Body of pancreas (tissue), 4 donors: ENCODE data around the gene PKLR. TPM values are rescaled to one million over a fixed set of nuclear protein-coding genes. Genes with fewer than 3 reads are reported as not detected.

ENCODE experiments used
- ATAC-seq: fragments of 150-250 bp; one replicate; pipeline ENCODE4 v1.9.1; 2016
- DNase-seq, 4 donors: peaks; one replicate each; pipeline ENCODE4 v3.0.0-alpha.2; 2019
- H3K27ac ChIP-seq, 4 donors: fragments of 200-600 bp; sonication (generic); 1 replicate in 3 of 4; 2 replicates in 1 of 4; pipeline versions ENCODE4 v1.5.1 to v1.6.1; 2016 to 2019; ENCODE audit warnings: mild to moderate bottlenecking in 1 of 4, mixed read lengths in 1 of 4, moderate library complexity in 1 of 4
- H3K27me3 ChIP-seq, 2 donors: fragments of 200-600 bp; sonication (generic); one replicate each; pipeline ENCODE4 v1.6.0; 2016; ENCODE audit warnings: mild to moderate bottlenecking in 1 of 2
- H3K36me3 ChIP-seq, 2 donors: fragments of 200-600 bp; sonication (generic); replicated peaks in 1 of 2; 2 replicates each; pipeline ENCODE4 v1.5.1; 2016; ENCODE audit warnings: low read depth in 2 of 2; ENCODE audit not compliant: insufficient read depth in 1 of 2
- H3K4me1 ChIP-seq: fragments of 200-600 bp; sonication (generic); one replicate; pipeline ENCODE4 v1.6.0; 2016
- H3K4me3 ChIP-seq, 2 donors: fragments of 200-600 bp; sonication (generic); 1 replicate in 1 of 2; 2 replicates in 1 of 2; pipeline ENCODE4 v1.5.1; 2016 to 2019
- H3K9me3 ChIP-seq, 3 donors: fragments of 200-600 bp; sonication (generic); 1 replicate in 2 of 3; 2 replicates in 1 of 3; pipeline ENCODE4 v1.5.1; 2016
- POLR2A ChIP-seq, 3 donors: fragments of 450-650 bp; IDR thresholded peaks; one replicate each; pipeline ENCODE4 v1.6.1; 2016; ENCODE audit warnings: antibody characterized with exemption in 3 of 3, mild to moderate bottlenecking in 2 of 3
- WGBS, 2 donors: methylation state at CpG; one replicate each; pipeline ENCODE4 v1.1.5; 2017; 5-methylcytosine and 5-hydroxymethylcytosine counted together
- intact Hi-C: fragments of 100-400 bp; cut with DNase I; formaldehyde crosslinking; loops from one replicate; pipeline ENCODE4 v1.15.1; 2023
- total RNA-seq, 2 donors: library from RNA; depleted of rRNA; stranded (reverse); fragments of >200 nt; gene quantifications; one replicate each; pipeline ENCODE4 v1.1.0, GENCODE V29; 2016
- TF ChIP-seq, protein P1 (sequence below), 7 experiments: fragments of 450-650 bp in 4 of 7; fragments of 200-600 bp in 3 of 7; sonication (generic) in 3 of 7; IDR thresholded peaks; one replicate each; pipeline ENCODE4 v1.5.1; 2016 to 2019; ENCODE audit warnings: antibody characterized with exemption in 7 of 7

Gene PKLR
- total RNA-seq, 2 donors from 2014 or later, result not detected

DNA sequence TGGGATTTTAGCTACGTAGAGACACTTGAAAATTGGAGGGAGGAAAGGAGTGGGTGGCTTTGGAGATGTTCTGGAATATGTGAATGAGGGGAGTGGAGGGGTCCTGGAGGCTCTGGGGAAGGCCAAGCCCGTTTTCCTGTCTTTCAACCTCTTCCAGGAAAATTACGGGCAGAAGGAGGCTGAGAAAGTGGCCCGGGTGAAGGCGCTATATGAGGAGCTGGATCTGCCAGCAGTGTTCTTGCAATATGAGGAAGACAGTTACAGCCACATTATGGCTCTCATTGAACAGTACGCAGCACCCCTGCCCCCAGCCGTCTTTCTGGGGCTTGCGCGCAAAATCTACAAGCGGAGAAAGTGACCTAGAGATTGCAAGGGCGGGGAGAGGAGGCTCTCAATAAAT is 19.0 kb upstream of the PKLR start:
- TF ChIP-seq, protein P1, sequence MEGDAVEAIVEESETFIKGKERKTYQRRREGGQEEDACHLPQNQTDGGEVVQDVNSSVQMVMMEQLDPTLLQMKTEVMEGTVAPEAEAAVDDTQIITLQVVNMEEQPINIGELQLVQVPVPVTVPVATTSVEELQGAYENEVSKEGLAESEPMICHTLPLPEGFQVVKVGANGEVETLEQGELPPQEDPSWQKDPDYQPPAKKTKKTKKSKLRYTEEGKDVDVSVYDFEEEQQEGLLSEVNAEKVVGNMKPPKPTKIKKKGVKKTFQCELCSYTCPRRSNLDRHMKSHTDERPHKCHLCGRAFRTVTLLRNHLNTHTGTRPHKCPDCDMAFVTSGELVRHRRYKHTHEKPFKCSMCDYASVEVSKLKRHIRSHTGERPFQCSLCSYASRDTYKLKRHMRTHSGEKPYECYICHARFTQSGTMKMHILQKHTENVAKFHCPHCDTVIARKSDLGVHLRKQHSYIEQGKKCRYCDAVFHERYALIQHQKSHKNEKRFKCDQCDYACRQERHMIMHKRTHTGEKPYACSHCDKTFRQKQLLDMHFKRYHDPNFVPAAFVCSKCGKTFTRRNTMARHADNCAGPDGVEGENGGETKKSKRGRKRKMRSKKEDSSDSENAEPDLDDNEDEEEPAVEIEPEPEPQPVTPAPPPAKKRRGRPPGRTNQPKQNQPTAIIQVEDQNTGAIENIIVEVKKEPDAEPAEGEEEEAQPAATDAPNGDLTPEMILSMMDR (IDR thresholded peaks at IDR 0.05), result no peak
- no peak for TF ChIP-seq POLR2A (IDR thresholded peaks at IDR 0.05)

DNA sequence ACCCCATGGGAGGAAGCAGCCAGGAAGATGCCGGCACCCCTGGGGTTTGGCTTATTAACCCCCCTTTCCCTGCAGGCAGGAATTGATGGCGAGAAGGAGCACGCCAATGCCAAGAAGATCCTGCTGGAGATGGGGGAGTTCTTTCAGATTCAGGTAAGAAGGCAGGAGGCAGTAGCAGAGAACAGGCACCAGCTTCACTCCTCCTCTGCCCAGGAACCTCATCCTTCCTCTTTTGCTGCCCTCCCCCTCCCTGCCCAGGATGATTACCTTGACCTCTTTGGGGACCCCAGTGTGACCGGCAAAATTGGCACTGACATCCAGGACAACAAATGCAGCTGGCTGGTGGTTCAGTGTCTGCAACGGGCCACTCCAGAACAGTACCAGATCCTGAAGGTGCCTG is 18.3 kb upstream of the PKLR start:
- no peak for DNase-seq
- TF ChIP-seq, protein P1 (IDR thresholded peaks at IDR 0.05), result no peak
- TF ChIP-seq POLR2A (IDR thresholded peaks at IDR 0.05), result no peak
- peaks cover 0 to 2% of the 10 kb centered on the region in 2 donors for H3K36me3 ChIP-seq
- no peak for ATAC-seq
- no peaks in the 10 kb centered on the region for H3K27me3 ChIP-seq
- intact Hi-C loops, result no loop called here
- WGBS, 2 donors, result 68 to 77% methylated on average over 5 of the region's 5 CpGs
- H3K27ac ChIP-seq, result no peak overlapping the region
- H3K9me3 ChIP-seq, result no peaks in the 10 kb centered on the region
- peaks cover 24% of the 10 kb centered on the region for H3K4me1 ChIP-seq
- no peak overlapping the region for H3K4me3 ChIP-seq

More for the DNA sequence above, 19.0 kb upstream of the PKLR start:
- intact Hi-C loops, result loop anchor here (5.0 kb wide), 1 partner anchor 68 kb away; no protein-coding TSS in a partner anchor
- no peaks in the 10 kb centered on the region for H3K9me3 ChIP-seq
- H3K27ac ChIP-seq, result peak overlapping the region in 1 of 4 donors; percentile 28
- ATAC-seq, result no peak
- no peaks in the 10 kb centered on the region for H3K27me3 ChIP-seq
- no peak overlapping the region for H3K4me3 ChIP-seq
- H3K36me3 ChIP-seq, result no peaks in the 10 kb centered on the region
- no peak for DNase-seq
- peaks cover 27% of the 10 kb centered on the region for H3K4me1 ChIP-seq
- 54 to 77% methylated on average over 10 to 11 of the region's 11 CpGs for WGBS, 2 donors

DNA sequence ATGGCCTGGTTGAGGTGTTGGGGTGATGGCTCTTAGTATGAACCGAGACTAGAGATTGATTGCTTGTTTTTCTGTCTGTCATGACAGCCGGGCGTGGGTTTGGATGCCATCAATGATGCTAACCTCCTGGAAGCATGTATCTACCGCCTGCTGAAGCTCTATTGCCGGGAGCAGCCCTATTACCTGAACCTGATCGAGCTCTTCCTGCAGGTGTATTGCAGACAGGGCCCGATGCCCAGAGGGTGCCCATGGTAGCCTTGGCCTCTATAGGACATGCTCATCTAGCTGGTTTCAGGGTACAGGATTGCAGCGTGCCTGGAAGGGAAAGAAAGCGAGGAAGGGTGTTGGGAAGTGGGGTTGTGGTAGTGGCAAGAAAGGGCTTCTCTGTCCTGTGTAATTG is 16.8 kb upstream of the PKLR start:
- no peaks in the 10 kb centered on the region for H3K9me3 ChIP-seq
- H3K27ac ChIP-seq, result no peak overlapping the region
- TF ChIP-seq, protein P1 (IDR thresholded peaks at IDR 0.05), result no peak
- no peak for TF ChIP-seq POLR2A (IDR thresholded peaks at IDR 0.05)
- DNase-seq (no peak), ATAC-seq (no peak)
- H3K4me3 ChIP-seq, result no peak overlapping the region
- peaks cover 24% of the 10 kb centered on the region for H3K4me1 ChIP-seq
- no peaks in the 10 kb centered on the region for H3K27me3 ChIP-seq
- 90 to 98% methylated on average over 5 to 9 of the region's 9 CpGs for WGBS, 2 donors
- intact Hi-C loops, result no loop called here
- H3K36me3 ChIP-seq, result peaks cover 0 to 2% of the 10 kb centered on the region in 2 donors

DNA sequence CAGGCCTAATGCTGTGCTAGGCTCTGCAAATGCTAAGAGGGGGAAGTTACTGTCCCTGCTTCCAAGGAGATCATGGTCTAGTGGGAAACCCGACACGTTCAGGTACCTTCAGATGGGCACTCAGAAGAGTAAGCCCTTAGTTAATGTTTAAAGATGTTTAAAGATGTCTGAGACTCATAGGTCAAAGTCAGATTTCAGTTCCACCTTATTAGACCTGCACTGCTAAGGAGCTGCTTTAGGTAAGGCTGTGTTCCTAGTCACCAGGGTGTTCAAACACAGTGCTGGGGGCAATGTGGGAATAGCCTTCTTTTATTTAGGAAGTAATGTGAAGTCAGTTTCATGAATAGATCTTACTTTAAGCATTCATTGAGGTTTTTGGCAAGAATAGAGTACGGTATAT is 15.7 kb upstream of the PKLR start:
- H3K27me3 ChIP-seq, result no peaks in the 10 kb centered on the region
- no peak overlapping the region for H3K4me3 ChIP-seq
- no peaks in the 10 kb centered on the region for H3K9me3 ChIP-seq
- DNase-seq (no peak), ATAC-seq (no peak)
- TF ChIP-seq, protein P1 (IDR thresholded peaks at IDR 0.05), result no peak
- no peak for TF ChIP-seq POLR2A (IDR thresholded peaks at IDR 0.05)
- WGBS, 2 donors, result 73 to 88% methylated on average over 3 of the region's 3 CpGs
- H3K4me1 ChIP-seq, result peaks cover 16% of the 10 kb centered on the region
- no peak overlapping the region for H3K27ac ChIP-seq
- intact Hi-C loops, result no loop called here
- peaks cover 0 to 2% of the 10 kb centered on the region in 2 donors for H3K36me3 ChIP-seq

DNA sequence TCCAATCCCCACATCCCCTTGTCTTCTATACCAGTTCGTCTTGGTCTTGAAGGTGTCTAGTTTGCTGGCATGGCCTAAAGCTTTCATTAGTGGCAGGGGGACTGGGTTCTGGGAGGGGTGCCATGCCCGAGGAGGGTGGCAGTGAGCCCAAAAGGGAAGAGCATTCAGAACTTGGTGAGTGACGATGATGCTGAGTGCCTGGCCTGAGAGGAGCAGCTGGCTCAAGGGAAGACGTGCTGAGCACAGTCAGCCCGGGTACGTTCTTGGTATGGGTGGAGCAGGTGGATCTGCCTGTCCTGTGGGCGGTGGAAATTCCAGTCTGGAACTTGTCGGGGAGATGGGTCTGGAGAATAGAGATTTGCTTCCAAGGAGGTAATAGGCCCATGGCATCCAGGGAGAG is 12.0 kb upstream of the PKLR start:
- WGBS, 2 donors, result 87 to 91% methylated on average over 6 to 8 of the region's 8 CpGs

More for the DNA sequence above, 12.0 kb upstream of the PKLR start:
- TF ChIP-seq POLR2A (IDR thresholded peaks at IDR 0.05), result no peak
- TF ChIP-seq, protein P1 (IDR thresholded peaks at IDR 0.05), result no peak
- H3K27ac ChIP-seq, result no peak overlapping the region
- no peaks in the 10 kb centered on the region for H3K27me3 ChIP-seq
- no peaks in the 10 kb centered on the region for H3K9me3 ChIP-seq
- ATAC-seq (no peak), DNase-seq (no peak)
- peaks cover 0 to 2% of the 10 kb centered on the region in 2 donors for H3K36me3 ChIP-seq
- H3K4me3 ChIP-seq, result no peak overlapping the region
- peaks cover 24% of the 10 kb centered on the region for H3K4me1 ChIP-seq
- intact Hi-C loops, result no loop called here
